ENCODE measurements around the gene MIER2. TPM values are rescaled to one million over a fixed set of nuclear protein-coding genes. Genes with fewer than 3 reads are reported as not detected.

Gene MIER2
- total and polyA plus RNA-seq, 10 of the 15 experiments (the other 5 are each of a cell fraction or from before 2014, with no cell fraction given), result 0.48 to 23.6 (median 12.1) TPM

GRCh38 chr19:294946-295686, 49.5 kb downstream of the MIER2 start:
- Histone ChIP-seq H3K4me2 (ENCODE audit: control insufficient read depth, insufficient read depth) (no peak overlapping the region), H3K27me3 (replicated peaks in 1 of 2; ENCODE audit: control insufficient read depth in 2 of 2, insufficient read depth in 2 of 2, low read length in 1 of 2) (peaks cover 0 to 4% of the 10 kb centered on the region in 2 experiments; a peak in 2 of 4 replicates), H2AFZ (ENCODE audit: control insufficient read depth, low read depth, low read length) (no peak overlapping the region), H3K4me1 (ENCODE audit: control insufficient read depth, insufficient read depth, low read length) (no peaks in the 10 kb centered on the region), H4K20me1 (ENCODE audit: control insufficient read depth, insufficient read depth) (no peaks in the 10 kb centered on the region), H3K27ac (ENCODE audit: control insufficient read depth, insufficient read depth) (no peak overlapping the region), H3K4me3 (no peak overlapping the region), H3K79me2 (ENCODE audit: control insufficient read depth, insufficient read depth, low read length) (no peaks in the 10 kb centered on the region), H3K9me3 (replicated peaks; ENCODE audit: control insufficient read depth, insufficient read depth, low read length) (no peaks in the 10 kb centered on the region), H3K9ac (ENCODE audit: control insufficient read depth, insufficient read depth, low read length) (no peak overlapping the region), H3K36me3 (ENCODE audit: control insufficient read depth in 2 of 2, insufficient read depth in 2 of 2, low read length in 1 of 2) (no peaks in the 10 kb centered on the region)
- ChIA-PET POLR2A (no interaction called here), SMC1A (ENCODE audit: uncharacterized antibody, unreplicated experiment) (interaction anchor here (1.2 kb wide), 1 partner anchor 215 kb away, joined by 3 read pairs; no protein-coding TSS in a partner anchor), CTCF (interaction anchor here (0.6 to 2.2 kb wide), 2 partner anchors 187 to 215 kb away, joined by 3 to 8 read pairs; no protein-coding TSS in a partner anchor), RAD21 (ENCODE audit: unreplicated experiment) (interaction anchor here (1.2 kb wide), 1 partner anchor 212 kb away, joined by 4 read pairs; no protein-coding TSS in a partner anchor)
- BruUV-seq (replicated peaks), result no TSS peak
- ATAC-seq (peak; percentile 91), DNase-seq (ENCODE audit: low read depth, low spot score) (no peak), FAIRE-seq (no peak)
- in situ Hi-C loops (cut with MboI) (no loop called here), intact Hi-C loops (cut with micrococcal nuclease; ENCODE audit: unreplicated experiment) (no loop called here)
- 9% methylated on average over 37 of the region's 38 CpGs for WGBS (ENCODE audit: insufficient coverage, insufficient replicate concordance, low lambda C conversion rate, missing lambda C conversion rate)
- peak; percentile 77; the same call in 1 of the 2 replicates for TF ChIP-seq ZBTB33 (IDR thresholded peaks at IDR 0.05)
- TF ChIP-seq SMC3 (IDR thresholded peaks at IDR 0.05; ENCODE audit: borderline replicate concordance, low read length), result peak; percentile 6; the same call in 1 of the 2 replicates
- TF ChIP-seq RAD21 (IDR thresholded peaks at IDR 0.05; ENCODE audit: insufficient read depth, low read depth, low read length), result peak; percentile 24; the same call in 1 of the 2 replicates
- no peak for TF ChIP-seq FOXM1 (IDR thresholded peaks at IDR 0.05; ENCODE audit: low read depth, low read length)
- TF ChIP-seq CTCF (IDR thresholded peaks at IDR 0.05 in 2 of 3, conservative IDR thresholded peaks at IDR 0.05 in 1 of 3; ENCODE audit: control insufficient read depth in 2 of 3, extremely low read depth in 1 of 3, insufficient read depth in 1 of 3, low read depth in 3 of 3, low read length in 3 of 3), result peak; percentile 56 to 79 (median 57)
- TF ChIP-seq YY1 (IDR thresholded peaks at IDR 0.05; ENCODE audit: low read depth, low read length), result 0 out of 2 replicates have a peak, but pooled peaks have one; percentile 24

Data from GM12878 (cell line).